Spleen (tissue), 7 donors: ENCODE results near the gene KMT2E.

Experiments used
- POLR2A ChIP-seq, 3 donors: fragments of 450-650 bp; IDR thresholded peaks; one replicate each; pipeline ENCODE4 v1.5.1; 2017; ENCODE audit warnings: antibody characterized with exemption in 3 of 3, mild to moderate bottlenecking in 1 of 3
- TF ChIP-seq, protein P1 (sequence below), 11 experiments: fragments of 200-600 bp in 7 of 11; fragments of 450-650 bp in 4 of 11; sonication (generic) in 4 of 11; IDR thresholded peaks in 8 of 11; conservative IDR thresholded peaks in 3 of 11; 1 replicate in 7 of 11; 2 replicates in 4 of 11; pipeline versions ENCODE4 v1.4.0 to v1.8.0; 2016 to 2021; ENCODE audit warnings: antibody characterized with exemption in 11 of 11, inconsistent platforms in 4 of 11, mild to moderate bottlenecking in 1 of 11
- donor health status: DM: no; HTN: no; CAD: no; lungs with moderate emphysema.
- donor health status: DM: no; HTN: no; CAD: no.
- donor health status: DM: no; HTN: no; CAD: no.

DNA sequence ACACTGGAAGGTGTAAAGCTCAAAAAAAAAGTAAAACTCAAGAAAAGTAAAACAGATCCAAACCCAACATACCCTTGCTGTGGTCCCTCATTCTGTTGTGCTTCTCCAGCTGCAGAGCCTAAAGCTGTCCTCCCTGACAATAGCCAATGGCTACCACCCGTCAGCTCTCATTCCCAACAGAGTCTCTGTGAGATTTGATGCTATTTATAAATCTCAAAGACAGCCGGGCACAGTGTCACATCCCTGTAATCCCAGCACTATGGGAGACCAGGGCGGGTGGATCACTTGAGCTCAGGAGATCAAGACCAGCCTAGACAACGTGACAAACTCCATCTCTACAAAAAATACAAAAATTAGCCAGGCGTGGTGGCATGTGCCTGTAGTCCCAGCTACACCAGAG, 116.0 kb downstream of the KMT2E start:
- no peak for TF ChIP-seq POLR2A (IDR thresholded peaks at IDR 0.05)
- TF ChIP-seq, protein P1, sequence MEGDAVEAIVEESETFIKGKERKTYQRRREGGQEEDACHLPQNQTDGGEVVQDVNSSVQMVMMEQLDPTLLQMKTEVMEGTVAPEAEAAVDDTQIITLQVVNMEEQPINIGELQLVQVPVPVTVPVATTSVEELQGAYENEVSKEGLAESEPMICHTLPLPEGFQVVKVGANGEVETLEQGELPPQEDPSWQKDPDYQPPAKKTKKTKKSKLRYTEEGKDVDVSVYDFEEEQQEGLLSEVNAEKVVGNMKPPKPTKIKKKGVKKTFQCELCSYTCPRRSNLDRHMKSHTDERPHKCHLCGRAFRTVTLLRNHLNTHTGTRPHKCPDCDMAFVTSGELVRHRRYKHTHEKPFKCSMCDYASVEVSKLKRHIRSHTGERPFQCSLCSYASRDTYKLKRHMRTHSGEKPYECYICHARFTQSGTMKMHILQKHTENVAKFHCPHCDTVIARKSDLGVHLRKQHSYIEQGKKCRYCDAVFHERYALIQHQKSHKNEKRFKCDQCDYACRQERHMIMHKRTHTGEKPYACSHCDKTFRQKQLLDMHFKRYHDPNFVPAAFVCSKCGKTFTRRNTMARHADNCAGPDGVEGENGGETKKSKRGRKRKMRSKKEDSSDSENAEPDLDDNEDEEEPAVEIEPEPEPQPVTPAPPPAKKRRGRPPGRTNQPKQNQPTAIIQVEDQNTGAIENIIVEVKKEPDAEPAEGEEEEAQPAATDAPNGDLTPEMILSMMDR (IDR thresholded peaks at IDR 0.05 in 8 of 11, conservative IDR thresholded peaks at IDR 0.05 in 3 of 11), result no peak
